Liver (tissue), 9 donors: Measurements from ENCODE around the gene ADRA2B. TPM values are rescaled to one million over a fixed set of nuclear protein-coding genes. Genes with fewer than 3 reads are reported as not detected.
A peak's percentile ranks its signal among the peaks of the same experiment; 100 is the strongest.

Experiments
- DNase-seq: peaks from one replicate; pipeline ENCODE4 v3.0.0-alpha.2; 2017; ENCODE audit warnings: low spot score
- H3K27ac ChIP-seq, 2 donors: one replicate each; pipeline ENCODE4 v1.7.0; 2013; ENCODE audit warnings: inconsistent platforms in 2 of 2, low read length in 2 of 2, control low read depth in 1 of 2, low read depth in 1 of 2, mild to moderate bottlenecking in 1 of 2
- H3K27me3 ChIP-seq, 4 donors: one replicate each; pipeline versions ENCODE4 v1.6.1 to v1.7.0; 2013; ENCODE audit warnings: low read length in 3 of 4, inconsistent platforms in 1 of 4, mild to moderate bottlenecking in 1 of 4, moderate library complexity in 1 of 4; ENCODE audit not compliant: control insufficient read depth in 4 of 4, insufficient read depth in 4 of 4
- H3K36me3 ChIP-seq, 4 donors: one replicate each; pipeline versions ENCODE4 v1.6.1 to v1.7.0; 2013; ENCODE audit warnings: low read length in 3 of 4, mild to moderate bottlenecking in 3 of 4, low read depth in 1 of 4, moderate library complexity in 1 of 4; ENCODE audit not compliant: control insufficient read depth in 4 of 4, insufficient read depth in 3 of 4
- H3K4me1 ChIP-seq, 4 donors: one replicate each; pipeline versions ENCODE4 v1.6.1 to v1.7.0; 2013; ENCODE audit warnings: low read length in 3 of 4, mild to moderate bottlenecking in 3 of 4, moderate library complexity in 1 of 4; ENCODE audit not compliant: control insufficient read depth in 4 of 4, insufficient read depth in 4 of 4
- H3K4me3 ChIP-seq, 3 donors: one replicate each; pipeline versions ENCODE4 v1.6.1 to v1.7.0; 2013; ENCODE audit warnings: low read length in 3 of 3, control low read depth in 1 of 3, low read depth in 1 of 3, mild to moderate bottlenecking in 1 of 3
- H3K9ac ChIP-seq, 2 donors: one replicate each; pipeline ENCODE4 v1.7.0; 2013; ENCODE audit warnings: low read length in 2 of 2, mild to moderate bottlenecking in 2 of 2, moderate library complexity in 2 of 2, control low read depth in 1 of 2, low read depth in 1 of 2
- H3K9me3 ChIP-seq, 4 donors: one replicate each; pipeline versions ENCODE4 v1.6.1 to v1.7.0; 2013; ENCODE audit warnings: low read length in 3 of 4; ENCODE audit not compliant: control insufficient read depth in 4 of 4
- ATF3 ChIP-seq: IDR thresholded peaks from 2 replicates; pipeline ENCODE4 v1.6.1; 2016; ENCODE audit warnings: antibody characterized with exemption
- CTCF ChIP-seq: fragments of 150-350 bp; IDR thresholded peaks from 2 replicates; pipeline ENCODE4 v1.5.1; 2017; ENCODE audit warnings: improper control_type of control experiment, low read depth, low read length; ENCODE audit not compliant: missing input control
- EGR1 ChIP-seq, 2 donors: IDR thresholded peaks; 2 replicates each; pipeline ENCODE4 v1.6.1; 2016 to 2018; ENCODE audit warnings: antibody characterized with exemption in 2 of 2, low read depth in 2 of 2
- FOXA1 ChIP-seq: IDR thresholded peaks from 2 replicates; pipeline ENCODE4 v1.6.1; 2016; ENCODE audit warnings: antibody characterized with exemption
- FOXA2 ChIP-seq: IDR thresholded peaks from 2 replicates; pipeline ENCODE4 v1.6.1; 2016; ENCODE audit warnings: antibody characterized with exemption
- GABPA ChIP-seq, 2 donors: IDR thresholded peaks in 1 of 2; conservative IDR thresholded peaks in 1 of 2; 2 replicates each; pipeline ENCODE4 v1.6.1; 2016; ENCODE audit warnings: antibody characterized with exemption in 2 of 2, mild to moderate bottlenecking in 1 of 2, moderate library complexity in 1 of 2
- HNF4A ChIP-seq, 2 donors: conservative IDR thresholded peaks; 2 replicates each; pipeline ENCODE4 v1.6.1; 2016; ENCODE audit warnings: antibody characterized with exemption in 2 of 2, mild to moderate bottlenecking in 2 of 2
- HNF4G ChIP-seq: IDR thresholded peaks from 2 replicates; pipeline ENCODE4 v1.6.1; 2016; ENCODE audit warnings: antibody characterized with exemption
- JUND ChIP-seq, 2 donors: IDR thresholded peaks; 2 replicates each; pipeline ENCODE4 v1.6.1; 2016; ENCODE audit warnings: antibody characterized with exemption in 2 of 2
- MAX ChIP-seq: IDR thresholded peaks from 2 replicates; pipeline ENCODE4 v1.6.1; 2016; ENCODE audit warnings: antibody characterized with exemption
- NR2F2 ChIP-seq: IDR thresholded peaks from 2 replicates; pipeline ENCODE4 v1.6.1; 2016; ENCODE audit warnings: antibody characterized with exemption
- RAD21 ChIP-seq, 2 donors: IDR thresholded peaks; 2 replicates each; pipeline ENCODE4 v1.6.1; 2016; ENCODE audit warnings: antibody characterized with exemption in 2 of 2, mild to moderate bottlenecking in 2 of 2
- REST ChIP-seq: IDR thresholded peaks from 2 replicates; pipeline ENCODE4 v1.6.1; 2016; ENCODE audit warnings: antibody characterized with exemption, mild to moderate bottlenecking
- RXRA ChIP-seq, 2 donors: IDR thresholded peaks; 2 replicates each; pipeline ENCODE4 v1.6.1; 2017 to 2018; ENCODE audit warnings: antibody characterized with exemption in 2 of 2, mild to moderate bottlenecking in 1 of 2
- SP1 ChIP-seq: IDR thresholded peaks from 2 replicates; pipeline ENCODE4 v1.6.1; 2018; ENCODE audit warnings: antibody characterized with exemption, mild to moderate bottlenecking
- TAF1 ChIP-seq: conservative IDR thresholded peaks from 2 replicates; pipeline ENCODE4 v1.6.1; 2016; ENCODE audit warnings: antibody characterized with exemption, mild to moderate bottlenecking
- YY1 ChIP-seq: IDR thresholded peaks from 2 replicates; pipeline ENCODE4 v1.6.1; 2016; ENCODE audit warnings: antibody characterized with exemption, mild to moderate bottlenecking
- ZBTB33 ChIP-seq: IDR thresholded peaks from 2 replicates; pipeline ENCODE4 v1.6.1; 2016; ENCODE audit warnings: antibody characterized with exemption
- WGBS: extraction: QIAGEN DNeasy Blood & Tissue Kit; methylation state at CpG from one replicate; pipeline ENCODE4 v1.1.7; 2013; 5-methylcytosine and 5-hydroxymethylcytosine counted together
- polyA plus RNA-seq, 2 donors: library from polyadenylated mRNA; stranded (reverse) in 1 of 2; unstranded in 1 of 2; fragments of 200-250 nt in 1 of 2; fragments of >200 nt in 1 of 2; fragmentation: Nextera tagmentation in 1 of 2; extraction: Ambion mirVana in 1 of 2; gene quantifications; one replicate each; pipeline versions ENCODE4 v1.2.1 to v1.2.3, GENCODE V29; 2013 to 2015
- total RNA-seq, 2 donors: library from RNA; depleted of rRNA; stranded (reverse); fragments of >200 nt; gene quantifications; one replicate each; pipeline ENCODE4 v1.2.3, GENCODE V29; 2014
- donor health status: healthy.
- donor health status: healthy.
- donor health status: healthy.
- donor health status: healthy.
- donor health status: healthy.

ADRA2B gene
- total and polyA plus RNA-seq, 4 donors = 1.3 to 8.6 (median 3.0) TPM

- TF ChIP-seq NR2F2 (peak; percentile 75), ATF3 (no peak), SP1 (peak; percentile 21)
- Histone ChIP-seq H3K27ac (peak overlapping the region; percentile 5 to 72), H3K4me1 (peaks cover 0 to under 1% (median 0%) of the 10 kb centered on the region in 4 donors), H3K4me3 (no peak overlapping the region), H3K9ac (no peak overlapping the region), H3K27me3 (peaks cover 0 to 2% (median 0%) of the 10 kb centered on the region in 4 donors), H3K9me3 (peaks cover 0 to 10% (median 5%) of the 10 kb centered on the region in 4 donors), H3K36me3 (no peaks in the 10 kb centered on the region)
- DNase-seq = no peak
- WGBS = 43% methylated on average over 17 of the region's 17 CpGs
Observed at GRCh38 chr2:96108541-96109360, 7.6 kb downstream of the ADRA2B start.

- H3K4me1 ChIP-seq = peaks cover 0 to 3% (median 0%) of the 10 kb centered on the region in 4 donors
- 61% methylated on average over 5 of the region's 5 CpGs for WGBS
- TF ChIP-seq FOXA2 (no peak), GABPA (IDR thresholded peaks at IDR 0.05 in 1 of 2, conservative IDR thresholded peaks at IDR 0.05 in 1 of 2) (no peak), NR2F2 (no peak), REST (no peak), HNF4A (conservative IDR thresholded peaks at IDR 0.05) (no peak), JUND (IDR thresholded peaks at IDR 0.05) (no peak), CTCF (no peak), EGR1 (IDR thresholded peaks at IDR 0.05; ENCODE audit: low read depth in 2 of 2) (no peak), HNF4G (no peak), YY1 (no peak), RAD21 (IDR thresholded peaks at IDR 0.05) (no peak), FOXA1 (no peak), RXRA (IDR thresholded peaks at IDR 0.05) (no peak), TAF1 (no peak), MAX (no peak), ZBTB33 (no peak), SP1 (no peak)
- peak overlapping the region; percentile 19 to 72 for H3K27ac ChIP-seq
- no peaks in the 10 kb centered on the region for H3K36me3 ChIP-seq
- no peak overlapping the region for H3K9ac ChIP-seq
- H3K9me3 ChIP-seq = peaks cover 0 to 10% (median 5%) of the 10 kb centered on the region in 4 donors
- H3K4me3 ChIP-seq = no peak overlapping the region
- peaks cover 0 to 2% (median 0%) of the 10 kb centered on the region in 4 donors for H3K27me3 ChIP-seq
- no peak for DNase-seq
Observed at GRCh38 chr2:96108151-96108540, 8.2 kb downstream of the ADRA2B start.
